ENCODE data around the gene PIK3R5. TPM values are rescaled to one million over a fixed set of nuclear protein-coding genes. Genes with fewer than 3 reads are reported as not detected.

Gene PIK3R5
- total and polyA plus RNA-seq, 8 donors, result 0.69 to 6.8 (median 1.7) TPM

- FAIRE-seq, result peak; percentile 85
- peak; percentile 70 to 74 (median 72) for TF ChIP-seq CTCF (IDR thresholded peaks at IDR 0.05)
- whole genome bisulfite sequencing, 2 donors, result 36 to 40% methylated on average over 24 of the region's 24 CpGs
- Histone ChIP-seq H3K9me3 (no peaks in the 10 kb centered on the region), H3K4me3 (no peak overlapping the region), H3K4me1 (no peaks in the 10 kb centered on the region), H3K27me3 (no peaks in the 10 kb centered on the region), H3K27ac (no peak overlapping the region), H3K36me3 (no peaks in the 10 kb centered on the region)
- intact Hi-C loops (cut with DNase I), result loop anchor here in 1 of 3 donors (10.0 kb wide), 1 partner anchor 90 kb away; no protein-coding TSS in a partner anchor
- peak in 4 of 6 donors; percentile 45 to 69 (median 56) for DNase-seq
- ATAC-seq, result peak; percentile 89 to 98 (median 95)
These were observed 70.6 kb downstream of the PIK3R5 start for GRCh38 chr17:8894673-8895578.

- no peak for ATAC-seq
- intact Hi-C loops (cut with DNase I), result loop anchor here in 1 of 3 donors (10.0 kb wide), 1 partner anchor 89 kb away; no protein-coding TSS in a partner anchor
- Histone ChIP-seq H3K36me3 (no peaks in the 10 kb centered on the region), H3K4me3 (no peak overlapping the region), H3K27ac (no peak overlapping the region), H3K4me1 (no peaks in the 10 kb centered on the region), H3K27me3 (no peaks in the 10 kb centered on the region), H3K9me3 (no peaks in the 10 kb centered on the region)
- peak in 1 of 6 donors; percentile 50 for DNase-seq
- WGBS, 2 donors, result 51 to 52% methylated on average over 17 of the region's 17 CpGs
- TF ChIP-seq CTCF (IDR thresholded peaks at IDR 0.05), result no peak
- FAIRE-seq, result no peak
These were observed 71.3 kb downstream of the PIK3R5 start for GRCh38 chr17:8894202-8894671.

- peak in 1 of 6 donors; percentile 41 for DNase-seq
- WGBS, 2 donors, result 78 to 86% methylated on average over 15 of the region's 15 CpGs
- Histone ChIP-seq H3K9me3 (no peaks in the 10 kb centered on the region), H3K4me3 (no peak overlapping the region), H3K27ac (no peak overlapping the region), H3K4me1 (no peaks in the 10 kb centered on the region), H3K36me3 (no peaks in the 10 kb centered on the region), H3K27me3 (no peaks in the 10 kb centered on the region)
- FAIRE-seq, result no peak
- intact Hi-C loops (cut with DNase I), result loop anchor here in 1 of 3 donors (10.0 kb wide), 1 partner anchor 89 kb away; no protein-coding TSS in a partner anchor
- no peak for TF ChIP-seq CTCF (IDR thresholded peaks at IDR 0.05)
- no peak for ATAC-seq
These were observed 71.8 kb downstream of the PIK3R5 start for GRCh38 chr17:8893621-8894201.

GRCh38 chr17:8893059-8893458 lies 72.4 kb downstream of the PIK3R5 start:
- ATAC-seq, result no peak
- FAIRE-seq, result no peak
- 62 to 66% methylated on average over 3 of the region's 3 CpGs for WGBS, 2 donors
- Histone ChIP-seq H3K9me3 (no peaks in the 10 kb centered on the region), H3K27me3 (no peaks in the 10 kb centered on the region), H3K4me3 (no peak overlapping the region), H3K36me3 (no peaks in the 10 kb centered on the region), H3K4me1 (no peaks in the 10 kb centered on the region), H3K27ac (no peak overlapping the region)
- intact Hi-C loops (cut with DNase I), result loop anchor here in 1 of 3 donors (10.0 kb wide), 1 partner anchor 88 kb away; no protein-coding TSS in a partner anchor
- TF ChIP-seq CTCF (IDR thresholded peaks at IDR 0.05), result no peak
- no peak for DNase-seq

Measured in pancreas (tissue), 10 donors.